Astrocyte (in vitro differentiated cells and primary cell): ENCODE results near the gene HEG1.

Experiments
- EZH2 ChIP-seq: IDR thresholded peaks from 2 replicates; pipeline ENCODE4 v1.6.1; 2012; ENCODE audit warnings: mild to moderate bottlenecking, low read length, inconsistent platforms; ENCODE audit not compliant: insufficient read depth
- TF ChIP-seq, protein P1 (sequence below): IDR thresholded peaks from 2 replicates; pipeline ENCODE4 v1.5.1; 2011; ENCODE audit warnings: low read depth, mild to moderate bottlenecking, inconsistent platforms, low read length, moderate library complexity; ENCODE audit not compliant: insufficient read depth

DNA sequence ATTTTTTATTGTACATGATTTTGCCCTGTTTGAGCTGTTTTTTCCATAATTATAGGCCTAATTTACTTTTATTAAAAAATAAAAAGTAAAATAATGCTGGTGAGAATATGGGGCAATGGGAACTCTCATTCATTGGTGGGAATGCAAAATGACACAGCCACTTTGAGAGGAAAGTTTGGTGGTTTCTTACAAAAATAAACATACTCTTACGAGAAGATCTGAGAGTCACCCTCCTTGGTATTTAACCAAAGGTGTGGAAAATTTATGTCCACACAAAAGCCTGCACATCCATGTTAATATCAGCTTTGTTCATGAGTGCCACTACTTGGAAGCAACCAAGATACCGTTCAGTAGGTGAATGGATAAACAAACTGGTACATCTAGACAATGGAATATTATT, 131.1 kb downstream of the HEG1 start:
- TF ChIP-seq, protein P1, sequence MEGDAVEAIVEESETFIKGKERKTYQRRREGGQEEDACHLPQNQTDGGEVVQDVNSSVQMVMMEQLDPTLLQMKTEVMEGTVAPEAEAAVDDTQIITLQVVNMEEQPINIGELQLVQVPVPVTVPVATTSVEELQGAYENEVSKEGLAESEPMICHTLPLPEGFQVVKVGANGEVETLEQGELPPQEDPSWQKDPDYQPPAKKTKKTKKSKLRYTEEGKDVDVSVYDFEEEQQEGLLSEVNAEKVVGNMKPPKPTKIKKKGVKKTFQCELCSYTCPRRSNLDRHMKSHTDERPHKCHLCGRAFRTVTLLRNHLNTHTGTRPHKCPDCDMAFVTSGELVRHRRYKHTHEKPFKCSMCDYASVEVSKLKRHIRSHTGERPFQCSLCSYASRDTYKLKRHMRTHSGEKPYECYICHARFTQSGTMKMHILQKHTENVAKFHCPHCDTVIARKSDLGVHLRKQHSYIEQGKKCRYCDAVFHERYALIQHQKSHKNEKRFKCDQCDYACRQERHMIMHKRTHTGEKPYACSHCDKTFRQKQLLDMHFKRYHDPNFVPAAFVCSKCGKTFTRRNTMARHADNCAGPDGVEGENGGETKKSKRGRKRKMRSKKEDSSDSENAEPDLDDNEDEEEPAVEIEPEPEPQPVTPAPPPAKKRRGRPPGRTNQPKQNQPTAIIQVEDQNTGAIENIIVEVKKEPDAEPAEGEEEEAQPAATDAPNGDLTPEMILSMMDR = no peak
- TF ChIP-seq EZH2 = no peak
